BLaER1 treated with 17β-estradiol and CSF1 and Interleukin-3, amounts not matched to agents 10 nM and 100 nM (cell line): ENCODE measurements around the gene FANK1.
"Not testable (repeated sequence)": the region's sequence is repeated elsewhere in the genome, so short reads cannot be mapped to it uniquely, and the experiment has no call there.

Source experiments
- H3K27ac ChIP-seq, 11 experiments: shearing (Covaris generic); formaldehyde crosslinking; 2 replicates each; pipeline ENCODE4 v1.8.1; 2022
- H3K27me3 ChIP-seq, 11 experiments: shearing (Covaris generic); formaldehyde crosslinking; 2 replicates each; pipeline ENCODE4 v1.8.1; 2022
- H3K36me3 ChIP-seq, 11 experiments: shearing (Covaris generic); formaldehyde crosslinking; 2 replicates each; pipeline ENCODE4 v1.8.1; 2022
- H3K4me1 ChIP-seq, 10 experiments: shearing (Covaris generic); formaldehyde crosslinking; 2 replicates each; pipeline ENCODE4 v1.8.1; 2022
- H3K4me2 ChIP-seq, 11 experiments: shearing (Covaris generic); formaldehyde crosslinking; 2 replicates each; pipeline ENCODE4 v1.8.1; 2022
- H3K4me3 ChIP-seq, 10 experiments: shearing (Covaris generic); formaldehyde crosslinking; 2 replicates each; pipeline ENCODE4 v1.8.1; 2022
- H3K9ac ChIP-seq, 11 experiments: shearing (Covaris generic); formaldehyde crosslinking; 2 replicates each; pipeline ENCODE4 v1.8.1; 2022
- H3K9me3 ChIP-seq, 11 experiments: shearing (Covaris generic); formaldehyde crosslinking; replicated peaks in 1 of 11; 2 replicates each; pipeline ENCODE4 v1.8.1; 2022
- H4K20me1 ChIP-seq, 11 experiments: shearing (Covaris generic); formaldehyde crosslinking; 2 replicates each; pipeline ENCODE4 v1.8.1; 2022
- Cebpa-rat ChIP-seq, 11 experiments: shearing (Covaris generic); IDR thresholded peaks; 2 replicates each; pipeline ENCODE4 v1.8.1; 2022

FANK1 gene

GRCh38 chr10:125882596-125882995, 13.8 kb upstream of the FANK1 start:
- no peaks in the 10 kb centered on the region for H3K4me1 ChIP-seq
- no peaks in the 10 kb centered on the region for H3K27me3 ChIP-seq

GRCh38 chr10:125883211-125883610, 13.2 kb upstream of the FANK1 start:
- H3K36me3 ChIP-seq, result peaks cover 35 to 81% (median 51%) of the 10 kb centered on the region in 11 experiments
- no peak overlapping the region for H3K4me3 ChIP-seq
- H3K27ac ChIP-seq, result no peak overlapping the region
- H3K9me3 ChIP-seq, result peaks cover 7 to 14% (median 12%) of the 10 kb centered on the region in 11 experiments; a peak in 19 of 22 replicates
- H4K20me1 ChIP-seq, result peaks cover 0 to 32% (median 0%) of the 10 kb centered on the region in 11 experiments; a peak in 6 of 22 replicates
- no peak for TF ChIP-seq Cebpa-rat (IDR thresholded peaks at IDR 0.05)
- no peaks in the 10 kb centered on the region for H3K27me3 ChIP-seq
- H3K4me2 ChIP-seq, result no peak overlapping the region
- H3K4me1 ChIP-seq, result no peaks in the 10 kb centered on the region
- H3K9ac ChIP-seq, result no peak overlapping the region

More at GRCh38 chr10:125882596-125882995, 13.8 kb upstream of the FANK1 start:
- H3K4me3 ChIP-seq, result no peak overlapping the region
- no peak for TF ChIP-seq Cebpa-rat (IDR thresholded peaks at IDR 0.05)
- H4K20me1 ChIP-seq, result peaks cover 0 to 32% (median 0%) of the 10 kb centered on the region in 11 experiments; a peak in 6 of 22 replicates
- H3K9ac ChIP-seq, result no peak overlapping the region
- no peak overlapping the region for H3K4me2 ChIP-seq
- peaks cover 37 to 87% (median 57%) of the 10 kb centered on the region in 11 experiments for H3K36me3 ChIP-seq
- H3K9me3 ChIP-seq, result peaks cover 13 to 20% (median 18%) of the 10 kb centered on the region in 11 experiments
- no peak overlapping the region for H3K27ac ChIP-seq

GRCh38 chr10:125886914-125887512, 9.4 kb upstream of the FANK1 start:
- no peak overlapping the region for H3K9ac ChIP-seq
- TF ChIP-seq Cebpa-rat (IDR thresholded peaks at IDR 0.05), result no peak
- H3K27ac ChIP-seq, result no peak overlapping the region
- peaks cover 12 to 45% (median 25%) of the 10 kb centered on the region in 11 experiments; a peak in 20 of 22 replicates for H3K36me3 ChIP-seq
- H3K4me2 ChIP-seq, result no peak overlapping the region
- no peaks in the 10 kb centered on the region for H3K4me1 ChIP-seq
- H3K27me3 ChIP-seq, result no peaks in the 10 kb centered on the region
- no peaks in the 10 kb centered on the region for H3K9me3 ChIP-seq
- H3K4me3 ChIP-seq, result no peak overlapping the region
- peaks cover 0 to 31% (median 0%) of the 10 kb centered on the region in 11 experiments; a peak in 6 of 22 replicates for H4K20me1 ChIP-seq

GRCh38 chr10:125889441-125889840, 6.9 kb upstream of the FANK1 start:
- H3K9ac ChIP-seq, H3K9me3 ChIP-seq, H3K4me3 ChIP-seq, H3K27me3 ChIP-seq, H3K27ac ChIP-seq, H3K4me2 ChIP-seq: not testable (repeated sequence)
- Histone ChIP-seq H3K36me3 (peaks cover 10 to 25% (median 14%) of the 10 kb centered on the region in 11 experiments; a peak in 19 of 22 replicates), H4K20me1 (peaks cover 0 to 24% (median 0%) of the 10 kb centered on the region in 11 experiments; a peak in 6 of 22 replicates), H3K4me1 (peaks cover 0 to 13% (median 0%) of the 10 kb centered on the region in 10 experiments; a peak in 4 of 20 replicates)

- peaks cover 0 to 24% (median 0%) of the 10 kb centered on the region in 11 experiments; a peak in 5 of 22 replicates for H4K20me1 ChIP-seq
- not testable (repeated sequence) for H3K27ac ChIP-seq, H3K4me3 ChIP-seq, H3K9ac ChIP-seq, H3K9me3 ChIP-seq, H3K36me3 ChIP-seq, H3K27me3 ChIP-seq
- H3K4me1 ChIP-seq, result peaks cover 0 to 21% (median 7%) of the 10 kb centered on the region in 10 experiments; a peak in 15 of 20 replicates
- H3K4me2 ChIP-seq, result peak overlapping the region in 1 of 11 experiments; percentile 20; a peak in 1 of 22 replicates
These were observed 4.0 kb upstream of the FANK1 start for GRCh38 chr10:125892402-125892801.

GRCh38 chr10:125894176-125894575, 2.2 kb upstream of the FANK1 start:
- H3K27me3 ChIP-seq, H3K27ac ChIP-seq, H3K4me3 ChIP-seq, H3K9ac ChIP-seq, H3K9me3 ChIP-seq, H3K36me3 ChIP-seq: not testable (repeated sequence)
- H3K4me2 ChIP-seq, result peak overlapping the region in 2 of 11 experiments; percentile 22 to 57; a peak in 3 of 22 replicates
- peaks cover 0 to 24% (median 0%) of the 10 kb centered on the region in 11 experiments; a peak in 4 of 22 replicates for H4K20me1 ChIP-seq
- peaks cover 0 to 21% (median 7%) of the 10 kb centered on the region in 10 experiments; a peak in 15 of 20 replicates for H3K4me1 ChIP-seq

- not testable (repeated sequence) for H3K9me3 ChIP-seq, H3K27me3 ChIP-seq, H3K36me3 ChIP-seq
- Histone ChIP-seq H3K4me3 (peak overlapping the region; percentile 72 to 99 (median 85)), H3K4me2 (peak overlapping the region; percentile 64 to 89 (median 76)), H3K27ac (peak overlapping the region; percentile 70 to 89 (median 84)), H4K20me1 (peaks cover 0 to 19% (median 0%) of the 10 kb centered on the region in 11 experiments; a peak in 4 of 22 replicates), H3K9ac (peak overlapping the region; percentile 83 to 93 (median 89)), H3K4me1 (peaks cover 0 to 21% (median 7%) of the 10 kb centered on the region in 10 experiments; a peak in 15 of 20 replicates)
These were observed 955 bp upstream of the FANK1 start for GRCh38 chr10:125895130-125896087.

- H3K4me1 ChIP-seq, result peaks cover 0 to 20% (median 7%) of the 10 kb centered on the region in 10 experiments; a peak in 15 of 20 replicates
- not testable (repeated sequence) for H3K9me3 ChIP-seq, H3K27ac ChIP-seq, H3K27me3 ChIP-seq, H3K36me3 ChIP-seq
- peaks cover 0 to 14% (median 0%) of the 10 kb centered on the region in 11 experiments; a peak in 3 of 22 replicates for H4K20me1 ChIP-seq
- H3K4me3 ChIP-seq, result peak overlapping the region; percentile 72 to 99 (median 85); a peak in 11 of 20 replicates
- peak overlapping the region in 2 of 11 experiments; percentile 89 to 90; a peak in 1 of 22 replicates for H3K9ac ChIP-seq
- peak overlapping the region; percentile 69 to 89 (median 76); a peak in 17 of 22 replicates for H3K4me2 ChIP-seq
These were observed 953 bp downstream of the FANK1 start for GRCh38 chr10:125897317-125897716.

GRCh38 chr10:125900963-125901362, 4.6 kb downstream of the FANK1 start:
- H3K4me3 ChIP-seq, H3K27ac ChIP-seq, H3K36me3 ChIP-seq, H3K9me3 ChIP-seq, H3K27me3 ChIP-seq, H3K9ac ChIP-seq, H3K4me2 ChIP-seq, H3K4me1 ChIP-seq, H4K20me1 ChIP-seq: not testable (repeated sequence)

- not testable (repeated sequence) for H3K4me1 ChIP-seq, H3K4me3 ChIP-seq, H3K9ac ChIP-seq, H3K4me2 ChIP-seq, H3K9me3 ChIP-seq, H3K27ac ChIP-seq, H3K36me3 ChIP-seq, H3K27me3 ChIP-seq, H4K20me1 ChIP-seq
These were observed 6.8 kb downstream of the FANK1 start for GRCh38 chr10:125903135-125903640.

- H3K4me3 ChIP-seq, H4K20me1 ChIP-seq, H3K4me1 ChIP-seq, H3K27me3 ChIP-seq, H3K9ac ChIP-seq, H3K36me3 ChIP-seq, H3K9me3 ChIP-seq, H3K4me2 ChIP-seq, H3K27ac ChIP-seq: not testable (repeated sequence)
These were observed 9.0 kb downstream of the FANK1 start for GRCh38 chr10:125905069-125905994.

GRCh38 chr10:125907598-125907997, 11.2 kb downstream of the FANK1 start:
- not testable (repeated sequence) for H3K4me2 ChIP-seq, H3K4me1 ChIP-seq, H3K9ac ChIP-seq, H3K9me3 ChIP-seq, H4K20me1 ChIP-seq, H3K27ac ChIP-seq, H3K27me3 ChIP-seq, H3K36me3 ChIP-seq, H3K4me3 ChIP-seq
